Naive B cell (primary cell): ENCODE results near the gene CACYBP. TPM values are rescaled to one million over a fixed set of nuclear protein-coding genes. Genes with fewer than 3 reads are reported as not detected.
"Not testable (repeated sequence)": the region's sequence is repeated elsewhere in the genome, so short reads cannot be mapped to it uniquely, and the experiment has no call there.

ENCODE experiments used
- ATAC-seq, 2 donors: fragments of 150-1000 bp; cut with Tn5 transposase; 2 replicates each; pipeline ENCODE4 v1.10.0; 2021; ENCODE audit warnings: low read depth in 2 of 2, mild to moderate bottlenecking in 2 of 2, moderate library complexity in 2 of 2
- DNase-seq: peaks from one replicate; pipeline ENCODE4 v3.0.0; 2022
- H3K27ac Mint-ChIP-seq, 6 donors: one replicate each; pipeline ENCODE4 v1.8.0; 2020 to 2022; ENCODE audit warnings: mild to moderate bottlenecking in 6 of 6, mixed read lengths in 6 of 6, moderate library complexity in 5 of 6, inconsistent platforms in 2 of 6
- H3K27me3 Mint-ChIP-seq, 3 donors: one replicate each; pipeline ENCODE4 v1.8.0; 2021 to 2022; ENCODE audit warnings: mixed read lengths in 3 of 3, mild to moderate bottlenecking in 1 of 3
- H3K36me3 Mint-ChIP-seq, 2 donors: one replicate each; pipeline ENCODE4 v1.8.0; 2020 to 2022; ENCODE audit warnings: mixed read lengths in 2 of 2, inconsistent platforms in 1 of 2, mild to moderate bottlenecking in 1 of 2
- H3K4me1 Mint-ChIP-seq, 3 donors: one replicate each; pipeline ENCODE4 v1.8.0; 2020 to 2022; ENCODE audit warnings: mixed read lengths in 3 of 3, inconsistent platforms in 1 of 3, mild to moderate bottlenecking in 1 of 3, moderate library complexity in 1 of 3
- H3K4me3 Mint-ChIP-seq, 8 donors: one replicate each; pipeline ENCODE4 v1.8.0; 2020 to 2022; ENCODE audit warnings: mild to moderate bottlenecking in 8 of 8, mixed read lengths in 8 of 8, moderate library complexity in 8 of 8, inconsistent platforms in 2 of 8
- H3K9me3 Mint-ChIP-seq, 7 donors: one replicate each; pipeline ENCODE4 v1.8.0; 2020 to 2022; ENCODE audit warnings: mixed read lengths in 7 of 7, mild to moderate bottlenecking in 5 of 7, inconsistent platforms in 2 of 7, moderate library complexity in 1 of 7
- polyA plus RNA-seq, 6 donors: library from polyadenylated mRNA; unstranded; fragments of 300-500 nt; fragmentation: Illumina TruSeq; gene quantifications; one replicate each; pipeline ENCODE4 v1.2.3, GENCODE V29; 2021; ENCODE audit warnings: low read depth in 6 of 6

Gene CACYBP
- polyA plus RNA-seq, 6 donors from 2014 or later, result 107 to 148 (median 140) TPM

DNA sequence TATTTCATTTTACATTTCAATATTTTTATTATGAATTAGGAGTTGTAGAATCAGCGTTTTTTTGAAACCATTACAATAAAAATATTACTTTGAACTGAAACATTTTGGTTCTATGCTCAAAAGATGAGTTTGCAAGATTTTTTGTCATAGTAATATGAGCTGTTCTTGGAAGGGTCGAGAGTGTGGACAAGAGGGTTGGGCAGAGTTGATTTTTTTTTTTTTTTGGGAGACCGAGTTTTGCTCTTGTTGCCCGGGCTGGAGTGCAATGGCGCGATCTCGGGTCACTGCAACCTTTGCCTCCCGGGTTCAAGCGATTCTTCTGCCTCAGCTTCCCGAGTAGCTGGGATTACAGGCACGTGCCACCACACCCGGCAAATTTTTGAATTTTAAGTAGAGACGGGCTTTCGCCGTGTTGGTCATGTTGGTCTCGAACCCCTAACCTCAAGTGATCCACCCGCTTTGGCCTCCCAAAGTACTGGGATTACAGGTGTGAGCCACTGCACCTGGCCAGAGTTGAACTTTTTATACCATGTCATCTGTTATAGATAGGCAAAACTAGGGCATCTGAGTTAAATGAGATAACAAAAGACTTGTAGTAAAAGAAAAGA, 3.3 kb downstream of the CACYBP start:
- H3K27ac Mint-ChIP-seq, result peak overlapping the region in 4 of 6 donors; percentile 12 to 79 (median 72)
- H3K36me3 Mint-ChIP-seq, result no peaks in the 10 kb centered on the region
- H3K4me1 Mint-ChIP-seq, result peaks cover 15 to 46% (median 36%) of the 10 kb centered on the region in 3 donors
- H3K4me3 Mint-ChIP-seq, result peak overlapping the region in 1 of 8 donors; percentile 34
- ATAC-seq (no peak), DNase-seq (no peak)
- H3K27me3 Mint-ChIP-seq, result no peaks in the 10 kb centered on the region
- no peaks in the 10 kb centered on the region for H3K9me3 Mint-ChIP-seq

DNA sequence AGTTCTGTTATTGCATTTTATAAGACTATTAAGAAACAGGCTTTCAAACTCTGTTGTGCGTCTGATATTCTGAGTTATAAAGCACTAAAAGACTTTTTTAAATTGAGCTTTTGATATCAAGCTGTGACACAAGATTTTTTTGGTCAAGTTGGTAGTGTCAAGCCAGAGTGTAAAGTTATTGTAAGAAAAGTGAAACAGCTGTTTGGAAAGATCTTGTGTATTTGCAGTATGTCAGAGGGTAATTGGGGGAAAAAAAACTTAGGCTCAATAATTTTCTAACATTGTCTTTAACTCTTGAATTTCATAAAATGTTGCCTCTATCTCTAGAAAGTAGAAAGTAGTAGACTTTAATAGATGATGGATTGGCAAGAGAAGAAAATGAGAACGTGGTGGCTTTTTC, 3.8 kb downstream of the CACYBP start:
- H3K27me3 Mint-ChIP-seq, result no peaks in the 10 kb centered on the region
- H3K36me3 Mint-ChIP-seq, result no peaks in the 10 kb centered on the region
- peak overlapping the region in 2 of 6 donors; percentile 29 to 69 for H3K27ac Mint-ChIP-seq
- H3K4me1 Mint-ChIP-seq, result peaks cover 15 to 49% (median 37%) of the 10 kb centered on the region in 3 donors
- no peak for ATAC-seq
- H3K9me3 Mint-ChIP-seq, result no peaks in the 10 kb centered on the region
- H3K4me3 Mint-ChIP-seq, result peak overlapping the region in 2 of 8 donors; percentile 32 to 34
- no peak for DNase-seq

DNA sequence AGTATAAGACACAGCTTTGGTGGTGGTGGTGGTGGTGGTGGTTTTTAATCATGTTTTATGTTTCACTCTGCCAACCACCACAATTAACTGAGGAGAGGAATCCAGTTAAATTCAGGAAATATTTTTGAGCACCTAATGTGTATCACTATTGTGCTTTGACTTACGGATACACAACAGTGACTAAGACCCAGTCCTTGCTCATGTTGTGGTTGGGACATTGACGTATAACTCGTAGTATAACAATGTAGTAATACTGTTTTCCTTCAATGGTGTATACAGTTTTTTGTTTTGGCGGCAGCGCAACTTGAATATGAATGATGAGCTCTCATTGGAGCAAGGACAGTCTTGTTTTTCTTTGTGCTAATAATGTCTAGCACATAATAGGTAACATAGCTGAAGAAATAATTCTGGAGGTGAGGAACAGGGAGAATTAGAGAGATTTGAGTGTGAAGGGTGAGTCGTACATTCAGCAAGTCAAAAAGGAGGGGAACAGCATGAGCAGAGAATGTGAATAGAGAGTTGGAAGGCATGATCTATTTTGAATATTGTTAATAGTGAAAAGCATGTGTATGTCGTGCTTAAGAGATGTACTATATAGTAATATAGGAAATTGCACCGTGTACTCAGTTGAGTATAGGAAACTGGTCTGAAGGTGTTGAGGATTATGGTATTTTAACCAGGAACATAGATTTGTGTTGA, 5.5 kb downstream of the CACYBP start:
- H3K27ac Mint-ChIP-seq, result peak overlapping the region in 2 of 6 donors; percentile 8 to 10
- H3K36me3 Mint-ChIP-seq, result peaks cover 6 to 8% of the 10 kb centered on the region in 2 donors
- no peak for DNase-seq
- H3K27me3 Mint-ChIP-seq, result no peaks in the 10 kb centered on the region
- H3K4me1 Mint-ChIP-seq, result peaks cover 21 to 54% (median 39%) of the 10 kb centered on the region in 3 donors
- ATAC-seq, result no peak
- H3K4me3 Mint-ChIP-seq, result no peak overlapping the region
- H3K9me3 Mint-ChIP-seq, result no peaks in the 10 kb centered on the region

DNA sequence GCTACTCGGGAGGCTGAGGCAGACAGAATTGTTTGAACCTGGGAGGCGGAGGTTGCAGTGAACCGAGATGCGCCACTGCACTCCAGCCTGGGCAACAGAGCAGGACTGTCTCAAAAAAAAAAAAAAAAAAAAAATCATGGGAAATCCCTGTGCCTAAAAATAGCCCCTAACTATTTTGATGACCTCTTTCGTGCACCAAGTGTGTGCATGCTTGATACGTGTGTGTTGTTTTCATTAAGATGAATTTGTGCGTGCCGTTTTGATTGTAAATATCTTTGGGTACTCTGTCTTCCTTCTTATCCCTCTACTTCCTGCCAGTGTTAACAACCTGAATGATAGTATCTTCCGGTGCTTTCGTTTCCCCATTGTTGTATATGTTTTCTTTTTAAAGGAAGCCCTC, 9.8 kb downstream of the CACYBP start:
- DNase-seq, result no peak
- H3K4me1 Mint-ChIP-seq, result peaks cover 5 to 18% (median 6%) of the 10 kb centered on the region in 3 donors
- ATAC-seq, result no peak
- H3K9me3 Mint-ChIP-seq, result no peaks in the 10 kb centered on the region
- no peak overlapping the region for H3K4me3 Mint-ChIP-seq
- H3K36me3 Mint-ChIP-seq, result peaks cover 27 to 34% of the 10 kb centered on the region in 2 donors
- H3K27me3 Mint-ChIP-seq, result no peaks in the 10 kb centered on the region
- peak overlapping the region in 2 of 6 donors; percentile 10 to 52 for H3K27ac Mint-ChIP-seq

DNA sequence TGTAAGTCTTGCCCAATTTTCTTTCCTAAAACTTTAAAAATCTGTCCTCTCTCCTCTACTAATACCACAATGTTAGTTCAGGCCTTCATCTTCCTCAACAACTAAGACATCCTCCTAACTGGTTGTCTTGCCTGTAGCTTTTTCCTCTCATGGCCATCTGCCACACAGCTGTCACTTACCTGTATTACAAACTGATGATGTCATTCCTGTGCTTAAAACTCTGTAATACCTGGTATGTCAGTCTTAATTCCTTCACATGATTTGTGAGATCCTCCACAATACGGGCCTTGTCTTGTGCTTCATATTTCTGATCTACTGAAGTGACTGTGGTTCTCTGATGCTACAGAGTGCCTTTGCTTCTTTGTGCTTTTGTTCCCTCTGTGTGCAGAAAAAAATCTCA, 13.7 kb downstream of the CACYBP start:
- H3K4me3 Mint-ChIP-seq, result no peak overlapping the region
- H3K27ac Mint-ChIP-seq, result peak overlapping the region in 3 of 6 donors; percentile 3 to 86 (median 37)
- ATAC-seq, result no peak
- H3K27me3 Mint-ChIP-seq, result no peaks in the 10 kb centered on the region
- no peak for DNase-seq
- H3K36me3 Mint-ChIP-seq, result peaks cover 35 to 40% of the 10 kb centered on the region in 2 donors
- H3K9me3 Mint-ChIP-seq, result no peaks in the 10 kb centered on the region
- H3K4me1 Mint-ChIP-seq, result peaks cover 6 to 9% (median 6%) of the 10 kb centered on the region in 3 donors

DNA sequence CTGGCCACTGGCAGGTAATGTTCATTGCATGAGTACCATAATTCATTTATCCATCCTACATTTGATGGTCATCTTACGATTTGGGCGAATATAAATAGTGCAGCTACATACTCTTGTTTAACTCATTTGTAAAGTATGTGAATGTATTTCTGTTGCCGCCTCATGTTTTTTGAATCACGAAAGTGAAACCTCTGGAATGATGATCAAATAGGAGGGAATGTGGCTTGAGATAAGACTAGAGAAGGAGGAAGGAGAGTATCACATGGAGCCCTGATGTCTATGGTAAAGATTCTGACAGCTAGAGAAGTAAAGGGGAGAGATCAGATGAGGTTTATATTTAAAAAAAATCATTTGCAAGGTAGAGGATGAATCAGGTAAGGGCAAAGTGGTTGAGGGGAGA, 15.5 kb downstream of the CACYBP start:
- H3K27me3 Mint-ChIP-seq, result no peaks in the 10 kb centered on the region
- H3K27ac Mint-ChIP-seq, result peak overlapping the region in 2 of 6 donors; percentile 1 to 22
- peaks cover 29 to 32% of the 10 kb centered on the region in 2 donors for H3K36me3 Mint-ChIP-seq
- H3K9me3 Mint-ChIP-seq, result no peaks in the 10 kb centered on the region
- H3K4me1 Mint-ChIP-seq, result peaks cover 0 to 4% (median 4%) of the 10 kb centered on the region in 3 donors
- no peak for DNase-seq
- no peak overlapping the region for H3K4me3 Mint-ChIP-seq
- ATAC-seq, result no peak

DNA sequence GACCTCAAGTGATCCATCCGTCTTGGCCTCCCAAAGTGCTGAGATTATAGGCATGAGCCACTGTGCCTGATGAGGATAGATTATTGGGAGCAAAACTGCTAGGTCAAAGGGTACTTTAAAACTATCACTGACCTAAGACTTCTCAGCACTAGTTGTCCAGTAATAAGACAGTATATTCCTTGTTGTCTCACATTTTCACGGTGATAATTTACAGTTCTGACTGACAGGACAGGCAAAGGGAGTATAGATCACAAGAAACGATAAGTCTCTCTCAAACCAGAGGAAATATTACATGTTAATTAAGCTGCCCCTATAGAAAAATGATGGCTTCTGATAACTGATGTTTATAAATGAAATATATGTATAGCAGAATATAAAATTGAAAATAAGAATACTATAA, 19.8 kb downstream of the CACYBP start:
- DNase-seq (no peak), ATAC-seq (no peak)
- H3K27me3 Mint-ChIP-seq, result no peaks in the 10 kb centered on the region
- H3K4me3 Mint-ChIP-seq, result peak overlapping the region in 2 of 8 donors; percentile 30 to 73
- H3K27ac Mint-ChIP-seq, result no peak overlapping the region
- peaks cover 28 to 31% (median 31%) of the 10 kb centered on the region in 3 donors for H3K4me1 Mint-ChIP-seq
- H3K36me3 Mint-ChIP-seq, result peaks cover 7 to 8% of the 10 kb centered on the region in 2 donors
- peaks cover 0 to 2% (median 0%) of the 10 kb centered on the region in 7 donors for H3K9me3 Mint-ChIP-seq

DNA sequence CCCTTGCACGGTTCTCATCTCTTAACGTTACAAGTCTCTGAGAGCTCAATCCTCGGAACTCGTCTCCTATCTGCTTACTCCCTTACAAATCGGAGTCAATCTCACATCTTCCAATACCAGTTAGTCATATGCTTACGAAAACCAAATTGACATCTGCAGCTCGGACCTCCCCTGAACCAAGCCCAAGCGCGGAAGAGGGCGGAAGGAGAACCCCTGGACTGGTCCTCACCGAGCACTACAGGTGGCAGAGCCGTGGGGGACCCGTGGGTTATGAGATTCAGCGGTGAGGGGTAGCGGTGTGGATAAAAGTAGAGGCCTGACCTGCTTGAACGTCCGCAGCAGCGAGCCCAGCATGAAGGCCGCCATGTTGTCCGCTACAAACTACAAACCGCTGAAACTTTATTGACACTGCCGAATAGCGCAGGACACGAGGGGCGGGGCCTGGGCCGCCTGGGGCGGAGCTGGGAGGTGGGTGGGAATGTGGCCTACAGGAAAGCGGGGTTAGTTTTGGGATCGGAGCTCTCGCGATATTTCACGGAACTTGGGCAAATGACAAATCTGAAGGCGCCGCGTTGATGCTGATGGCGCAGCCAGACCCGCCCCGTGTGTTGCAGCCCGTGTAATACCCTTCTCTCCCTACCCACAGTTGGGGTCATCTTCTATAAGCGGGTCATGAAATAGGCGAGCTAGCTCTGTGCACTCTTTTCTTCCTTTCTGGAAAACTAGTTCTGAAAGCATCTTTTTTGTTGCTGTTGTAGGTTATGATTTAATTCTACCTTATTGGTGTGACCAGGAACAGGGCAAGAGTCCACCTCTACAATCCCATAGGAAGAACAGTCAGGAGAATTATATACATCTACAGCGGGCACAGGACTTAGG, 23.5 kb downstream of the CACYBP start, which contains the start of gene MRPS14:
TSS of gene MRPS14 (minus strand) at position 383 of the 879 bp plus-strand sequence. CDS start at position 366, 17 bp downstream.
- H3K9me3 Mint-ChIP-seq, result peaks cover 0 to 6% (median 0%) of the 10 kb centered on the region in 7 donors
- H3K27me3 Mint-ChIP-seq, result no peaks in the 10 kb centered on the region
- peak; percentile 96 for DNase-seq
- peaks cover 27 to 35% (median 28%) of the 10 kb centered on the region in 3 donors for H3K4me1 Mint-ChIP-seq
- no peaks in the 10 kb centered on the region for H3K36me3 Mint-ChIP-seq
- peak; percentile 91 to 93 for ATAC-seq
- peak within 1 kb of the TSS; percentile 77 to 99 (median 94) for H3K27ac Mint-ChIP-seq
- H3K4me3 Mint-ChIP-seq, result peak within 1 kb of the TSS; percentile 89 to 100 (median 95)

DNA sequence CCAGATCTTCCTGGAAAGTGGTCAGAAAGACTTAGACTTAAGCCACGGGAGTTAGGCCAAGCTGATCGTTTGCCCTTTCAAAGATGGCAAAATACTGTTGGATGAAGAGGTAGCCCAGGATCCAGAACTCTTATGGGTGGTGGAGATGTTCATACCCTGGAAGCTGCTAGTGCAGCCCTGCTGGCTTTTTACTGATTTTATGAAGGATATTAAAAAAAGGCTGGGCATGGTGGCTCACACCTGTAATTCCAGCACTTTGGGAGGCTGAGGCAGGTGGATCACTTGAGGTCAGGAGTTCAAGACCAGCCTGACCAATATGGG, 24.1 kb downstream of the CACYBP start:
- not testable (repeated sequence) for ATAC-seq

DNA sequence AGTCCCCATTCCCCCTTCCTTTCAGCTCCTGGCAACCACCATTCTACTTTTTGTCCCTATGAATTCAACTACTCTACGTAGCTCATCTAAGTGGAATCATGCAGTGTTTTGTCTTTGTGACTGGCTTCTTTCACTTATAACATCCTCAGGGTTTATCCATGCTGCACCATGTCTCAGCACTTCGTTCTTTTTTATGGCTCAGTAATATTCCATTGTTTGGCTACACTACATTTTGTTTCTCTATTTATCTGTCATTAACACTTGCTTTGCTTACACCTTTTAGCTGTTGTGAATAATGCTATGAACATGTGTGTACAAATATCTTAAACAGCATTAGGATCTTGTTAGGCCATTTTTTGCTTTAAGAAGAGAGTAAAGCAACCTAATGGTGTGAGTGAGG, 25.0 kb downstream of the CACYBP start:
- Mint-ChIP-seq H3K4me1 (peaks cover 33 to 42% (median 34%) of the 10 kb centered on the region in 3 donors), H3K27me3 (no peaks in the 10 kb centered on the region), H3K4me3 (peak overlapping the region; percentile 16 to 100 (median 78)), H3K27ac (peak overlapping the region in 2 of 6 donors; percentile 27 to 73), H3K9me3 (peaks cover 0 to 6% (median 0%) of the 10 kb centered on the region in 7 donors), H3K36me3 (no peaks in the 10 kb centered on the region)
- ATAC-seq, result no peak
- no peak for DNase-seq

More for the DNA sequence above, 24.1 kb downstream of the CACYBP start:
- peak overlapping the region; percentile 77 to 99 (median 94) for H3K27ac Mint-ChIP-seq
- not testable (repeated sequence) for DNase-seq, H3K27me3 Mint-ChIP-seq, H3K9me3 Mint-ChIP-seq, H3K36me3 Mint-ChIP-seq
- peak overlapping the region; percentile 89 to 100 (median 95) for H3K4me3 Mint-ChIP-seq
- H3K4me1 Mint-ChIP-seq, result peaks cover 27 to 35% (median 28%) of the 10 kb centered on the region in 3 donors

DNA sequence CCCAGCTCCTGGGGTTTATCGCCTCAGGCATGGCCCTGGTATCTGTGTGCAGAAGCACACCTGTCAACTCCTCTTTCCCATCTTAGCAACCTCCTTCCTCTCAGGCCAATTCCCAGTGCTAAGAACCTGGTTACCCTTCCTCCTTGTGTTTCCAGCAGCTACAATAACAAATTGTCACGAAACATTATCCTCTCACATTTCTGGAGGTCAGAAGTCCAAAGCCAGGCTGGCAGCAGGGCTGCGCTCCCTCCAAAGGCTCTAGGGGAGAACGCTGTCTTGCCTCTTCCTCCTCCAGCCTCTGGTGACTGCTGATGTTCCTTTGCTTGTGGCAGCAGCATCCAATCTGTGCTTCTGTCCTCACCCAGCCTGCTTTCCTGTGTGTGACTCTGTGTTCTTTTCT, 34.2 kb downstream of the CACYBP start:
- DNase-seq, result no peak
- Mint-ChIP-seq H3K4me1 (peaks cover 7 to 10% (median 8%) of the 10 kb centered on the region in 3 donors), H3K27ac (no peak overlapping the region), H3K36me3 (no peaks in the 10 kb centered on the region), H3K4me3 (no peak overlapping the region), H3K27me3 (peaks cover 0 to 8% (median 0%) of the 10 kb centered on the region in 3 donors), H3K9me3 (no peaks in the 10 kb centered on the region)
- ATAC-seq, result no peak

DNA sequence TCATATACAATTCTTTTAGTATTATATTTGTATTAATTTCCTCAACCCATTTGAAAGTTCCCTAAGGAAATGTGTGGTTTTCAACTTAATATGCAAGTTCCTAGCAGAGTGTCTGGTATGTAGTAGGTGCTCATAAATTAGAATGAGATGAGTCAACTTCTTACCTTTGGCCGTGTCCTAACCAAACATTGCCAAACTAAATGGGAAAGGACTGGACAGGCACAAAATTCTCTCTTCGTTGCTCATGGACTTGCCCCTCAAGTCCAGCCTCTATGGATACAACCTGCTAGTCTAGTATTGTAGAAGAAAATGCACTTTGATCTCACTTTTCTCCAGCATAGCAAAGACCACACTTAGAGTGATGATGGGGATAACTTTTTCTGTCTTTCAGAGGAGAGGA, 35.0 kb downstream of the CACYBP start:
- peaks cover 0 to 9% (median 0%) of the 10 kb centered on the region in 3 donors for H3K27me3 Mint-ChIP-seq
- H3K4me1 Mint-ChIP-seq, result peaks cover under 1 to 3% (median 2%) of the 10 kb centered on the region in 3 donors
- DNase-seq, result no peak
- H3K36me3 Mint-ChIP-seq, result no peaks in the 10 kb centered on the region
- no peak overlapping the region for H3K4me3 Mint-ChIP-seq
- no peak overlapping the region for H3K27ac Mint-ChIP-seq
- no peak for ATAC-seq
- H3K9me3 Mint-ChIP-seq, result no peaks in the 10 kb centered on the region

DNA sequence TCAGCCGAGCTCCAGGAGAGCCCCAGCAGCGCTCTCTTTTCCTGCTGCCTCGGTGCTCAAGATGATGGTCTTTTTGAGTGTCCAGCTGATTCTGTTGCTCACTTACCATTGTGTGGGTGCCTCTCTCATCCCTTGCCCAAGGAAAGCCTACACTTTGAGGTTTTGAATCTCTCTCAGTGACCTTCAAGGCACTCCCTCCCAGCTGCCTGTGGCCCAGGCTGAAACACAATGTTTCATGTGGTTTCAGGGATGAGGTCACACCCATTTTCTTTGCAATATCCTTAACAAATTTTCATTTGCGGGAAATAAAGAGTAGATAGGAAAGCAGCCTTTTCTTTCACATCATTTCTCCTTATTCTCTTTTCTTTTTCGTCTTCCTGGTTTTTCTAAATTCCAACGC, 36.1 kb downstream of the CACYBP start:
- no peaks in the 10 kb centered on the region for H3K4me1 Mint-ChIP-seq
- no peaks in the 10 kb centered on the region for H3K36me3 Mint-ChIP-seq
- ATAC-seq, result no peak
- DNase-seq, result no peak
- H3K9me3 Mint-ChIP-seq, result no peaks in the 10 kb centered on the region
- peaks cover 0 to 19% (median 0%) of the 10 kb centered on the region in 3 donors for H3K27me3 Mint-ChIP-seq
- no peak overlapping the region for H3K4me3 Mint-ChIP-seq
- no peak overlapping the region for H3K27ac Mint-ChIP-seq
